ENCODE measurements around the gene NRSN2.

DNA sequence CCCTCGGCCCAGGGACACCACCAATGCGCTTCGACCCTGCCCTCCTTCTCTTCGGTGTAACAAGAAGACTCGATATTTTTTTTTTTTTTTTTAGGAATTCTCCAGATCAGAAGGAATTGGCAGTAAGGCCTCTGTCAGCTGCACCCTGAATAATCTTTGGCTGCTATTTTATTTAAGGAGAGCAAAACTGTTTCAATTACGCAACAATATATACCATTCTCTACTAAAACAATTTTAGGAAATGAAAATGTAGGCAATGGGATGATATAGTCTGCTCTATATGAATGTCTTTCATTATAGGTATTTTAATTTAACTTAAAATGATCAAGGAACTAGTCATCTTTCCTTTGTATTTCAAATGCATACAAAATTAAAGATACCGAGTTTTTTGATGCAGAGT, 36.3 kb upstream of the NRSN2 start:
- TF ChIP-seq, protein P1, sequence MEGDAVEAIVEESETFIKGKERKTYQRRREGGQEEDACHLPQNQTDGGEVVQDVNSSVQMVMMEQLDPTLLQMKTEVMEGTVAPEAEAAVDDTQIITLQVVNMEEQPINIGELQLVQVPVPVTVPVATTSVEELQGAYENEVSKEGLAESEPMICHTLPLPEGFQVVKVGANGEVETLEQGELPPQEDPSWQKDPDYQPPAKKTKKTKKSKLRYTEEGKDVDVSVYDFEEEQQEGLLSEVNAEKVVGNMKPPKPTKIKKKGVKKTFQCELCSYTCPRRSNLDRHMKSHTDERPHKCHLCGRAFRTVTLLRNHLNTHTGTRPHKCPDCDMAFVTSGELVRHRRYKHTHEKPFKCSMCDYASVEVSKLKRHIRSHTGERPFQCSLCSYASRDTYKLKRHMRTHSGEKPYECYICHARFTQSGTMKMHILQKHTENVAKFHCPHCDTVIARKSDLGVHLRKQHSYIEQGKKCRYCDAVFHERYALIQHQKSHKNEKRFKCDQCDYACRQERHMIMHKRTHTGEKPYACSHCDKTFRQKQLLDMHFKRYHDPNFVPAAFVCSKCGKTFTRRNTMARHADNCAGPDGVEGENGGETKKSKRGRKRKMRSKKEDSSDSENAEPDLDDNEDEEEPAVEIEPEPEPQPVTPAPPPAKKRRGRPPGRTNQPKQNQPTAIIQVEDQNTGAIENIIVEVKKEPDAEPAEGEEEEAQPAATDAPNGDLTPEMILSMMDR (IDR thresholded peaks at IDR 0.05): no peak
- TF ChIP-seq POLR2A (IDR thresholded peaks at IDR 0.05): no peak

All from body of pancreas (tissue), 4 donors.